ENCODE results near the gene TTLL11.

The TTLL11 gene

DNA sequence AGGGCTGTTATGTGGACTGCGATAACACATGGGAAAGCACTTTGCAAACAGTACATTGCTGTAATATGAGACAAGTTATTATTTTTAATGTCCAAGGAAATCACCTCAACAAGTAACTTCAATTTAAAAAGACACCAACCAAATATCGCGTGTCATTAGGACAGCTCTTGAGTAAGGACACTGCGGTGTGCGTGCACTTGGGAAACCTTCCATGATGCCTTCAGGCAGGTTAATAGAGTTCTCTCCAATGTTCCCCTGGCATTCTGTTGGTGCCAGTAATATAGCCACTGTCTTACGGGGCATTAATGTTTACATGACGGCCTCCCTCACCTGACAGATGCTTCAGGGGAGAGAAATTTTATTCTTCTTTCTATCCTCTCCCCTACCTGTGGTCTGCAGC lies 42.9 kb downstream of the TTLL11 start:
- no peak for DNase-seq (ENCODE audit: low read depth)

DNA sequence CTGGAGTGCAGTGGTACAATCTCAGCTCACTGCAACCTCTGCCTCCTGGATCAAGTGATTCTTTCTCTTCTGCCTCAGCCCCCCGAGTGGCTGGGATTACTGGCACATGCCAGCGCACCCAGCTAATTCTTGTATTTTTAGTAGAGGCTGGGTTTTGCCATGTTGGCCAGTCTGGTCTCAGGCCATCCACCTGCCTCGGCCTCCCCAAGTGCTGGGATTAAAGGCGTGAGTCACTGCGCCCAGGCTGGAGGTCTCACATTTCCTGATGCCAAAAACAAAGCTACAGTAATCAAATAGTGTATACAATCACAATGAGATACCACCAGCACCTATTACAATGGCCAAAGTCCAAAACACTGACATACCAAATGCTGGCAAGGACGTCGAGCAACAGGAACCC lies 51.1 kb downstream of the TTLL11 start:
- DNase-seq (ENCODE audit: low read depth), result no peak

DNA sequence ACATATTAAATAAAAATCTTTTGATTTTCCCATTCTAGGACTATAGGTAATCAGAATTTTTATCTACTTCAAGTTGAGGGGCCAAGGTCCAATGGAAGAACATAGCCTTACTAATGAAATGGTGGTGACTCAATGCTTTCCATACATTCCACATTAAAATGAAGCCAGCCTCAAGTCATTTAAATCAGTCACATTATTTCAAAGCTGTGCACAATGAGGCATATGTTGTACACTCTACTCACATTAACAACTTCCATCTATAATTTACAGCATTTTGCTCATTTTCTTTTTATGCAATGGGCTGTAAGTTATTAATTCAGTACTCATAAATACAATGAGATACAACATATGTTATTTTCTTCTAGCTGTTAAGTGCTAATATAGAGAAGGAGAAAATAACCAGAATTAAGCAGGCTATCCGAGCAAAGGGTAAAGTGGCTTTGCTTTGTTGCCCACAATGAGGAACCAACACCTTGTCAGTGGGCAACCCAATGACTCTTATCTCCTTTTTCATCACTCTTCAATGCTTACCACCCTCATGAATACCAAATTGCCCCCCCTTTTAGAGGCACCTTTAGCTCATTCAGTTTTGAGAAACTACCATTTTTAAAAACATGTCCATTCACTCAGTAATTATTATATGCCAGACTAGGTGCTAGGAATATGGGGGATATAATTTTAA lies 52.4 kb downstream of the TTLL11 start:
- DNase-seq (ENCODE audit: low read depth), result no peak

DNA sequence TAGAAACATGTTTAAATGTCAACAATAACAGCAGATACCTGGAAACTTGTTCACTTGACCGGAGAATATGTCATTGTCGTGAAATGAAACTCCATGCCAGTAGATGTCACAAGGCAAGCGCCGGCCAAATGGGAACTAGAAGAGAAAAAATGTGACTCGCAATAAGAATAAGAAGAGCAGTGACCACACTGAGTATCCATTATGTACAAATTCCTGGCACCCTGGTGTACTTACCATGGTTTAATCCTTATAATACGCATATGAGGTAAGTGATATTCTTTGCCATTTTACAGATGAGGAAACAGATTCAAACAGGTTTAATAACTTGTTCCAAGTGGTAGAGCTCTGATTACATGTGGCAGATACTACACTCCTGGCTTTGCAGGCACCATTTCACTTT lies 53.9 kb downstream of the TTLL11 start:
- DNase-seq (ENCODE audit: low read depth), result no peak

DNA sequence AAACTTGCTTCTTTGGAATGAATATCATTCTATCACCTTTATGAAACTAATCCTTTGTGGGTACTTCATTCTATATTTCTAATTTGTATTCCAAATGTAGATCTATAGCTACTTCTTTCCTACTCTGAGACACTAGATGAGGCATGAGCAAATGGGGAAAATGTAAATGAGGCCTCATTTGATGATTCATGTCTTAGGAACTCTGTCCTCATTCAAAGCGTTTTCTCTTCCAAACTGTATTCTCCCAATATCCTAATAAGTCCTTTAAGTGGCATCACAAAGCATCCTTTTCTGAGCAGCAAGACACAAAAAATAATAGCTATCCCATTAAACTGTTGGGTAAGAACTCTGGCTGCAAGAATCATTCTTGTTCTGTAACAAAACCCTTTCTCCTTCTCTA lies 56.1 kb downstream of the TTLL11 start:
- DNase-seq (ENCODE audit: low read depth), result no peak

DNA sequence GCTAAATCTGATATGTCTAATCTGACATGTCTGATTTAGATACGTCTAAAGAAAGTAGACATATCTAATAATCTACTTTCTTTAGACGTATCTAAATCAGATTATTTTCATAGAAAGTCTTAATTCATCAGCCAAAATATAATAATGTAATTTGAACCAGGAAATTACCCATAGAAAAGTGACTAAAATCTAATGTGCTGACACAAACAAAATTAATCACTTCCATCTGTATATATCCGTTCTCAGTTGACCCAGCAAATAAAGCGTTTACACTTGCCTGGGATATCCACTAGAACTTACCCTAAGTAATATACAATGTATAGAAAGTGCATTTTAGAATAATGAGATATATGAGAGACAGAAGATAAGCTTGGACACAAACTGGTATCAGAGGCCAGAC lies 56.7 kb downstream of the TTLL11 start:
- DNase-seq (ENCODE audit: low read depth), result no peak

DNA sequence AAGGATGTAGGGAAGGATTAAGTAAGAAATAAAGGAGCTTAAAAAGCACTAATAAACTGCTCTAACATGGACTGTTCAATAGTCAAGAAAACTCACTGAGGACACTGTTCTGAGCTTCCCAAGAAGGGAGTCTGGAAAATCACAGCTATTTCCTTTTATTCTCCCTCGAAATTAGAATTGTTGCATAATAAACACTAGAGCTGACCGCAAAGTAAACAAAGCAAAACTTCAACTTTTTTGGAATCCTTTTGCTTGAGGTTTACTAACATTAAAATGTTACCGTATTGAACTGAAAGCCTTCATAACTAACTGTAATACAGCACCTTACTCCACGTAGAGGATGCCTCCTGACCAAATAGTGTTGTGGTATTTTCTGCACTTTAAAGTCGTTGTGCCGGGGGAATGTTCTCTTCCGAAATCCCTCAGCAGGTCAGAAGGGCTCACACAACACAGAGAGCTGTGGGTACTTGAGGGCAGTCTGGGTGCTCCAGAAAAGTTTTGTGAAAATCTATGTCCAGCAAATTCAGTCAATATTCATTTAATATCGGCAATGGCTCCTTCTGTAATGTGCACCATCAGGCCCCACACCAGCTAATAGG lies 59.2 kb downstream of the TTLL11 start:
- no peak for DNase-seq (ENCODE audit: low read depth)

DNA sequence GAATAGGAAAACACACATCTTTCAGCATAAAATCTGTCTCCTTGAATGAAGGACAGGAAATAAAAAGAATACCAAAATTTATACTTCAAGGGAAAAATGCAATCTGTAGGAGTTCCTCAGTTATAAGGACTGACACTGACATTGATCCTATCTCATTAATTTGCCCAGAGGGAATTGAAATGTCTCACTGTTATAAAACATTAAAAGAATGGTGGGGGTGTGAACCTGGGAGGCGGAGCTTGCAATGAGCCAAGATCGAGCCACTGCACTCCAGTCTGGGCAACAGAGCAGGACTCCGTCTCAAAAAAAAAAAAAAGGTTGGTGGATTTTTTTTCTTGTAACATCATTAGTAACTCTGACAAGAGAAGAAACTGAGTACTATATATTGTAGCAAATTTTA lies 60.8 kb downstream of the TTLL11 start:
- no peak for DNase-seq (ENCODE audit: low read depth)

DNA sequence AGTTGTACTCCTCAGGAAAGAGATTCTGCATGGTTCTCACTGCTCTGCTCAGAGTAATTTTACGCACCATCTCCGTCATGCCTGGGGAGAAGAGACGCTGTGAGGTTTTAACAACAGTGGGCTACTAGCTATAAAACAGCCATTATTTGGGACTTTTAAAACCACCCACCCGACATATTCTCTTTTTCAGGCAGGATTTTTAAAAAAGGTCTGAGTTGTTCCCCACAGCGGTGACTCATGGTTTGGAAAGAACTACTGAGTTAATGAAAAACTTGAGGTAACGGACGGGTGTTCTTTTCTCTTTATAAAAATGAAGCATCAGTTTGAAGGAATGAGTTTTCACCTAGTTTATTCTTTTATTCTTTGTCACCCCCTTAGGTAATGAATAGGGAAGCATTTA lies 61.3 kb downstream of the TTLL11 start:
- DNase-seq (ENCODE audit: low read depth), result no peak

DNA sequence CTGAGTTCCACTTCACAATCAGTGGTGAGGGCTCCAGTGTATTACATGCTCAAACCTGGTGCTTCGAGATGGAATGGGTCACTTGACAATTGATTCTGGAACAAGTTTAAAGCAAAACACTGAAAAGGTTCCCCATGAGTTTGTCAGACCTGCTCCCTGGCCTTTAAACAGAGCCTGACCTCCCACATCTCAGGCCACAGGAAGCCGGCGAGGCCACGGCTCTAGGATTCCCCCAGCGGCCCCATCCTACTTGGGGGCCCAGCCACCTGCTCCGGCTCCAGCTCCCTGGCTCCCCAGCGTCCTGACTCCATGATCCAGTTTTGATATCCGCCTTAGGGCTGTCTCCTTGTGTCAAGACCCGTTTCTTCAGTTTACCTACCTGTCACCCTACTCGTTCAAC lies 62.0 kb downstream of the TTLL11 start:
- no peak for DNase-seq (ENCODE audit: low read depth)

DNA sequence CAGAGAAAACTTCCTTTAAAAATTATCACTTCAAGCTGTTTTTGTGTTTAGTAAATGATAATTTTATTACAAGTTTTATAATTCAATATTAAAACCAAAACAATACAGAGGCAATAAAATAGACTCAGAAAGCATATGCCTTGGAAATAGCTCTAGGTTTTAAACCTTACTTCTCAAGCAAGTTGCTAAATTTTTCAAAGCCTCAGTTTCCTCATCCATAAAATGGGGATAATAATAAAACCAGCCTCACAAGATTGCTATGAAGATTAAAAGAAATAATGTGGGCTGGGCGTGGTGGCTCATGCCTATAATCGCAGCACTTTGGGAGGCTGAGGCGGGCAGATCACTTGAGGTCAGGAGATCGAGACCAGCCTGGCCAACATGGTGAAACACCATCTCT lies 62.8 kb downstream of the TTLL11 start:
- no peak for DNase-seq (ENCODE audit: low read depth)

DNA sequence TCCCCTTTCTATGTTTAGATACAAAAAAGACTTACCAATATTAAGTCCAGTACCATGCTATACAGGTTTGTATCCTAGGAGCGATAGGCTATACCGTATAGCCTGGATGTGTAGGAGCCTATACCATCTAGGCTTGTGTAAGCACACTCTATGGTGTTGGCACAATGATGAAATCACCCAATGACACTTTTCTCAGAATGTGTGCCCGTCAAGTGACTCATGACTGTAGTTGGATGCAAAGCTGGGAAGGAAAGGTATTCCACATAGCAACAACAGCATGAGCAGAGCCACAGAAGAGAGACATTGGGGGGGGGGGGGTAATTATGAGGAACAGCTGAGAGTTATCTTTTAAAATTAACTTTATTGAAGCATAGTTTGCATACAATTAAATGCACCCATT lies 63.2 kb downstream of the TTLL11 start:
- no peak for DNase-seq (ENCODE audit: low read depth)

DNA sequence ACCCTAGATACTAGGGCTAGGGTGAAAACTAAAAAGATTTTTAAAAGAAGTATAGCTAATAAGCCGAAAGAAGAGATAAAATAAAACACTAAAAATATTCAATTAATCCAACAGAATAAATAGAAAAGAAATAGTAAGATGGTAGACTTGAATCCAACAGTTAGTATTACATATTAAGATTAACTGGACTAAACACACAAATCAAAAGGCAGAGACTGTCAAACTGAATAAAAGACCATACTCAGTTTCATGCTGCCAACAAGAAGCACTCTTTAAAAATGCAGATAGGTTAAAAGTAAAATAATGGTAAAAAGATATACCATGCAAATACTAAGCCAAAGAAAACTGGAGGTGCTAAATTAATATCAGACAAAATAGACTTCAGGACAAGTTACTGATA lies 65.0 kb downstream of the TTLL11 start:
- no peak for DNase-seq (ENCODE audit: low read depth)

DNA sequence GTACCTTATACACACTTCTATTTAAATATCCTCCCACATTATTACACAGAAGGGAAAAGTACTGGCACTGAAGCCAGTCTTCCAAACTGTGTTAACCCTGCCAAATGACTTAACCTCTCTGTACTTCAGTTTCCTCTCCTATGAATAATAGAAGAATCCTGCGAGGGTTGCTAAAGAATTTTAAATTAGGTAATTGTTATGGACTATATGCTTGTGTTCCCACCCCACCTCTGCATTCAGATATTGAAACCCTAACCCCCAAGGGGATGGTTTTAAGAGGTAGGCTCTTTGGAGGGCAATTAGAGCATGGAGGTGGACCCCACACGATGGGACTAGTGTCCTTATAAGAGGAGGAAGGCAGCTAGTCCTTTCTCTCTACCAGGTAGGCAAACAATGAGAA lies 72.7 kb downstream of the TTLL11 start:
- DNase-seq (ENCODE audit: low read depth), result no peak

DNA sequence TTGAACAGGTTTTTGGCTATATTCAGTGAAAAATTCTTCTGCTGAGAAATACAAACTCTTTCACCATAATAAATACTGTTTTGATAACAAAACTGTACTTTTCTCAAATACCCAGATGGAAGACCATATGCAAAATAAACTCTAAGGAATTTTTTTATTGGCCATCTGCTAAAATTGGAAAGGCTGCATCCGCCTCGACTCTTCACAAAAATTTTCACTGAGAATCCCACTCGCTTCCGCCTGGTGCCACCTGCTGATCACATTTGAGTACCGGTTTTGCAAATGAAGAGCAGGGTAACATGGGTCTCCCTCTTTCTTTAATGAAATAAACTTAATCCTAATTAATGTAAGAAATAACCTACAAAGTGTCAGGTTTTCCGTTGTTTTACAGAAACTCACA lies 76.4 kb downstream of the TTLL11 start:
- no peak for DNase-seq (ENCODE audit: low read depth)

DNA sequence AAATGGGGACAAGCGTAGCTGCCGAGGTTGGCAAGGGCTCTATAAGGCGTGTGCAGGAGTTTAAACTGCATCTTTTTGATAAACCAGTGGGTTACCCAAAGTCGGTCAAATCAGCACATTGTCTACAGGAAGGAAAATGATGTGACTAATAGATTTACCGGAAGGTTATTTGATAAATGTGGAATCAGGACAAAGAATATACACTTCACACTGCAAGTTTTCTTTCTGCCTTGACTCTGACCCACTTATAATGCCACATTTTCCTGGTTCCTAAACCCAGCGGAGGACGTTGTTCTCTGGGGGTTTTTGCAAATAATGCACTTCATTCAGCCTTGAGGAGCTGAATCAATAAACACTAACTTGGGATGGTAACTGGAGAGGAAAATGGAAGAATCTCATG lies 76.8 kb downstream of the TTLL11 start:
- DNase-seq (ENCODE audit: low read depth), result no peak

DNA sequence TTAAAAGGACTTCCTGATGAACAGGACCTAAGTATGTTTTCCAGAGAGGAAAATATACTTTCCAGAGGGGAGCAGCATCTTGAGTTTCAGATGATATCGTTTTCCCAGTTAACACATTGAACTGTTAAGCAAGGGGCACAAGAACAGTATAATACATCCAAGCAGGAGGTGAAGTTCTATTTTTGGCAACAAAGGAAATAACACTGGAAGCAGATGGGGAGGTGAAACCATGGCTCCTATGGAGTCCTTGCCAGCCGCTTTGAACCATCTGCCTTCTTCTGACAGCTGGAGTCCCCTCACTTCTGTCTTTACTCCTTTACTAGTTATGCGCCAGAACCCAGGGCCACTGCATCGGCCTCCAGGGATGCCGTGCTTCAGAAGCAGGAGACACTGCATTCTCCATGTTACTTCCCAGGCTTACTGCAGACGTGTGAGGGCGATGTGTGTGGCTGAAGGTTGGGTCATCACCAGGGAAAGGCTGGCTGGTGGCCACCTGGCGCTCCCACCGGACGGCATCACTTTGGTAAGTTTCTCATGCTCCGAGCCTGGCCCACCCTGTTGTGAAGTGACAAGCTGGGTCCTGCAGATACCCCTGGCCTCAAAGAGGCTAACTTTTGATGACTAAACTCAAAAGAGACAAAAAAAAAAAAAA lies 77.8 kb downstream of the TTLL11 start:
- DNase-seq (ENCODE audit: low read depth), result no peak

DNA sequence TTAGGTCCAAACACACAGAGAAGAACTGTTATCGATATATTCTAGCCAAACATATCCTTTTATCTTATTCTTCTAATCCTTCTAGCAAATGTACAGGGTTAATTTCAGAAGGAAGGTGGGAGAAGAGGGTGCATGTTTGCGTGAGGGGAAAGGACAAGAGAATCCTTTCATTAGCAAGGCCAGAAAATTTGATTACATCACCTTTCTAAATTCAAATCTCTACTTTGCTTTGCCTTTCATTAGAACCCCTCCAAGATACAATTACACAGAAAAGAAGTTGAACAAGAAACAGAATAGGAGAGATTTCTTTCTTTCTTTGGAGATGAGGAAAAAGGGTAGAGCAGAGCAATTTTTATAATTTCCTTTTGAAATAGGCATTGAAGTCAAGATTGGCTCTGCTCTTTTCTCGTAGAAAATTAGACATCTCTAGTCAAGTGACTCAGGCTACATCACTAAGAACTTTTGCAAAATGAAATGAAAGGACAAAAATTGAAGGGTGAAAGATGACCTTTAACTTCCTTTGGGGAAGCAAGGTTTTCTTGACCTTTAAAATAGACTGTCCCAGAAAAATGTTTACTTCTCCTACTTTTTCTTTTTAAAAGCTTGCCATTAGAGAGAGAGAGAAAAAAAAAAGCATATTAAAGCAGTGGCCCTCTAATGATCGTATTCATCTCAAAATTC lies 81.2 kb downstream of the TTLL11 start:
- DNase-seq (ENCODE audit: low read depth), result no peak

DNA sequence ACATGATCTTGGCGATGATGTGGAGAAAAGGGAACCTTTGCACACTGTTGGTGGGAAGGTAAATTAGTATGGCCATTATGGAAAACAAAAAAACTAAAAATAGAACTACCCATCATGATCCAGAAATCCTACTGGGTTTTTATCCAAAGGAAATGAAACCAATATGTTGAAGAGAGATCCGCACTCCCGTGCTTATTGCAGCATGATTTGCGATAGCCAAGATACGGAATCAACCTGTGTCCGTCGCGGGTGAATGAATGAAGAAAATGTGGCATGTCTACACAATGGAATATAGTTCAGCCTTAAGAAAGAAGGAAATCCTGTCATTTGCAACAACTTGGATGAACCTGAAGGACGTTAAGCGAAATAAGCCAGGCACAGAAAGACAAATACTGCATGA lies 84.5 kb downstream of the TTLL11 start:
- no peak for DNase-seq (ENCODE audit: low read depth)

DNA sequence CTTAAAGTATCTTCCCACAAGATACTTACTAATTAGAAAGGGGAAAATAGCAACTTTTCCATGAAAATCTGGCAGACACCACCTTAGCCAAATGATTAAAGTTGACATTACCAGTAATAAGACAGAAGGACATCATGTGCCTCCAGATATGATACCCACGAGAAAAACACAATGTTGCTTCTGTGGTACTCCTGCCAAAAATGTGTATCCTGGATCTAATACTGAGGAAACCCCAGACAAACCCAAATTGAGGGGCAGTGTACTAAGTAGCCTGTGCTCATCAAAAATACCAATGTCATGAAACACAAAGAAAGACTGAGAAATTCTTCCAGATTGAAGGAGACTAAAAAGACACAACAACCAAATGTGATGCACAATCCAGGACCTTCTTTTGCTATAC lies 85.3 kb downstream of the TTLL11 start:
- no peak for DNase-seq (ENCODE audit: low read depth)

DNA sequence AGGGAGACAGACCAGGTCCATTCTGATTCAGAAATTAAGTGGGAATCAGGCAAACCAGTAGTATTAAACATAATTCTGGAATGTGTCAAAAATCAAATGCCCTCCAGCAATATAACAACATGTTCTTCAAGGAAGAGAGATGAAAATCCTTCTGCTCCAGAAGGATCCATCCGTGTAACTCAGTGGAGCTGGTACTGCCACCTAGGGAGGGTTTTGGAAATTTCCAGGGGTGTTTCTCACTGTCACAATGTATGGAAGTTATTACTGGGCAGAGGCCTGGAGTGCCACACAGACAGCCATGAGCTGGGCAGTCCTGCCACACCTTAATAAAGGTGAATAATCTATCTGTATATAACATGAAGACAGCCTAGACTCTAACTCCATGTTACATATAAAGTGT lies 87.5 kb downstream of the TTLL11 start:
- DNase-seq (ENCODE audit: low read depth), result no peak

DNA sequence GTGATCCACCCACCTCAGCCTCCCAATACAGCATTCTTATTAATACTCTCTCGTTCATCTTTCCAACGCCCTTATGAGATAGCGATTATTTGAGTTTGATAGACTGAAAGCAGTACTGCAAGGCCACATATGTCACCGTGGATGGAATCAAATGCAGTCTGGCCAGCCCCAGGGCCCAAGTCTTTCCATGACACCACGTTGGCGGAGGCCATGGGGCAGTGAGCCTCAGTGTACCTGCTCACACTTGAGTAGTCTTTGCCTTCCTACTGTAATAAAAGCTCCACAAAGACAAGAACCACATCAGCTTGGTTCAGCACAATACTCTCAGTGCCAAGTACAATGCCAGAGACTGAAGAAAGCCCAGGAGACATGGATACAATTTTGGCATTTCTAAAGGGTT lies 88.5 kb downstream of the TTLL11 start:
- DNase-seq (ENCODE audit: low read depth), result no peak

DNA sequence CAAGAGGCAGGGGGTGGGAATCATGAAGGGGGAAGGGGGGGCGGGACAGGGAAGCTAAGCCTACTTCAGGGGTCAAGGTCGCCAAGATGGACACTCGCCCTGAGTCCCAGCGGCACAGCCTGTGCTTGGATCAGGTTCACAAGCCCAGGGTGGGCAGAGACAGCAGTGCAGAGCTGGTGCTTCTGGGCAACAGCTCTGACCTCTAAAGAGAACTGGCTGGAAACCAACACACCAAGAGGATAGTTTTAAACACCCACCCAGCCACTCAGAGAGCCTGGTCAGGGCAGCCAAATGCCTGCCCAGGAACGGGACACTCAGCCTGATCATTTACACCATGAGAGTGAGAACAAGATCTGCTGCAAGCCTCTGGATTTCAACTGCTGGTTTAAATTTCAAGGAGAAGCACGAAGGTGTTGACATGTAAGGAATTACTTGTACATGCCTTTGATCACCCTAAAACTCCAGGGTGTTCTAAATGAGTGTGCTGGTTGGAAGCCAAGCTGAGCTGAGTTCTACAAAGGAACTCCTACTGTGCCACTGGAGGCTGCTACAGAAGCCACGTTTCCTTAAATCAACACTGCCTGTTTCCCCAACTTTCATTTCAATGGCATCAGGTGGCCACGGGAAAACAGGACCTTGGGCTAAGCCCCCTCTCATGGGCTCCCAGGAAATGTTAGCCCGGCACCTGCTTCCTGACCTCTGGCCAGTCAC lies 91.5 kb downstream of the TTLL11 start:
- DNase-seq (ENCODE audit: low read depth), result no peak
